Measurements from ENCODE around the gene TGM3.
"Not testable (repeated sequence)": the region's sequence is repeated elsewhere in the genome, so short reads cannot be mapped to it uniquely, and the experiment has no call there.

The TGM3 gene, protein sequence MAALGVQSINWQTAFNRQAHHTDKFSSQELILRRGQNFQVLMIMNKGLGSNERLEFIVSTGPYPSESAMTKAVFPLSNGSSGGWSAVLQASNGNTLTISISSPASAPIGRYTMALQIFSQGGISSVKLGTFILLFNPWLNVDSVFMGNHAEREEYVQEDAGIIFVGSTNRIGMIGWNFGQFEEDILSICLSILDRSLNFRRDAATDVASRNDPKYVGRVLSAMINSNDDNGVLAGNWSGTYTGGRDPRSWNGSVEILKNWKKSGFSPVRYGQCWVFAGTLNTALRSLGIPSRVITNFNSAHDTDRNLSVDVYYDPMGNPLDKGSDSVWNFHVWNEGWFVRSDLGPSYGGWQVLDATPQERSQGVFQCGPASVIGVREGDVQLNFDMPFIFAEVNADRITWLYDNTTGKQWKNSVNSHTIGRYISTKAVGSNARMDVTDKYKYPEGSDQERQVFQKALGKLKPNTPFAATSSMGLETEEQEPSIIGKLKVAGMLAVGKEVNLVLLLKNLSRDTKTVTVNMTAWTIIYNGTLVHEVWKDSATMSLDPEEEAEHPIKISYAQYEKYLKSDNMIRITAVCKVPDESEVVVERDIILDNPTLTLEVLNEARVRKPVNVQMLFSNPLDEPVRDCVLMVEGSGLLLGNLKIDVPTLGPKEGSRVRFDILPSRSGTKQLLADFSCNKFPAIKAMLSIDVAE

DNA sequence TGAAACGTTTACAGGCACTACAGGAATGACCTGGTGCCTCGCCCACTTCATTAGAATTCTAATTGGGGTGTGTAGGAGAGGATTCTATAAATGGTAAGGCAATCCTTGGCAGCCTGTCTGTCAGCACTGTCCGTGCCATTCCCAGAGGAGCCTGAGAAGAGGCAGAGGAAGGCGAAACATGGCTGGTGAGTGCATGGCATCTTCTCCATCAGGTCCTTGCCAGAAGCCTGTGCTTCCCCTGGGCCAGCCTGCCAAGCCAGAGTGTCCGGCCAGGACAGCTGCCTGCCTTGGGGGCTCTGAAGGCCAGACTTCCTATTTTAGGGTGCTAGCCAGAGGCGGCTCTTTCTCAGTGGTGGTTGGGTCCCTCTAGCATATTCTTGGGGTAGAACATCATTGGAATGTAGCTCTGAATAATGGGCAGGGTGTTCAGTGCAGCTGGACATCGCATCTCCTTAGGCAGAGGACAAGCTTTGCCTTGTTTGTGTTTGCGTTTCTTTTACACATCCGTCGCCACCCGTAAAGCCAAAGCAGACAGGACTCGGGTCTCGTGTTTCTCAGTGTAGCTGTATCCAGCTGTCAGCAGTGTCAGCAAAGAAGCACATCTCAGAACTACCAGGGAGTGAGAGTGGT is at the start of gene TGM3:
TGM3 (plus strand) TSS at position 116 of the 630 bp plus-strand sequence; CDS start at position 179, 63 bp downstream.
- DNase-seq (ENCODE audit: low read depth) = no peak
- H3K4me3 ChIP-seq (ENCODE audit: low read depth, low read length) = no peak within 1 kb of the TSS

DNA sequence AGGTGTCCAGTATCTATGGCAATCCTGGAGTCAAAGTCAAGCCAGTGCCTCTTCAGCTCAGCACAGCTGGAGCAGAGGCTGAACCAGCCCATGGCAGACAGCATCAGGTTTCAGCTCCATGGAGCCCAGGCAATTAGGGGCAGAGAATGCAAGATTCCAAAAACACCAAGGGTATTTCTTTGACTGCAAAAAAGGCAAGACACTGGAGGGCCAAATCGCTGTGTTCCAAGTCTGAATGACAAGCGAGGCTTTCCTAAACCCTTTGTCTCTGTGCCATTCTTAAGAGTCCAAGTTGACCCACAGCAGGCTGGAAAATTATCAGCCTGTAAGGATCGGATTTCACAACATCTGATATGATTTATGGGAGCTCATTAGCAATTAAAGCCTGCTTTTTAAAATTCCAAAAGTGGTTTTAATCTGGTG is 49.7 kb upstream of the TGM3 start:
- no peak for DNase-seq (ENCODE audit: low read depth)
- no peak overlapping the region for H3K4me3 ChIP-seq (ENCODE audit: low read depth, low read length)

DNA sequence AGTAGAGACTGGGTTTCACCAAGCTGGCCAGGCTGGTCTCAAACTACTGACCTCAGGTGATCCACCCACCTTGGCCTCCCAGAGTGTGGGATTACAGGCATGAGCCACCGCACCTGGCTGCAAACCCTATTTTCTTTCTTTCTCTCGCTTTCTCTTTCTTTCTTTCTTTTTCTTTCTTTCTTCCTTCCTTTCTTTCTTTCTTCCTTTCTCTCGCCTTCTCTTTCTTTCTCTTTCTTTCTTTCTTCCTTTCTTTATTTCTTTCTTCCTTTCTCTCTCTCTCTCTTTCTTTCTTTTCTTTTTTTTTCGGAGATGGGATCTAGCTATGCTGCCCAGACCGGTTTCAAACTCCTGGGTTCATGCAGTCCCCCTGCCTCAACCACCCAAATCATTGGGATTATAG is 47.0 kb upstream of the TGM3 start:
- H3K4me3 ChIP-seq (ENCODE audit: low read depth, low read length) = no peak overlapping the region
- DNase-seq (ENCODE audit: low read depth) = no peak

DNA sequence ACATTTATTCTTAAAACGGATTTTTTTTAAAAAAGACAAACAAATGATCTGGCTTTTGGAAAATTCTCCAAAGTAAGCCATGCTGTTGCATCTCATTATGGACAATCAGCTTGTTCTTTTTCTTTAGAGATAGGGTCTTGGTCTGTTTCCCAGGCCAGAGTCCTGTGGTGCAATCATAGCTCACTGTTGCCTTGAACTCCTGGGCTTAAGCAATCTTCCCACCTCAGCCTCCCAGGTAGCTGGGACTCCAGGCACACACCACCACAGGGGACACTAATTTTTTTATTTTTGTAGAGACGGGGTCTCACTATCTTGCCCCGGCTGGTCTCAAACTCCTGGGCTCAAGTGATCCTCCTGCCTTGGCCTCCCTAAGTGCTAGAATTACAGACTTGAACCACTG is 45.9 kb upstream of the TGM3 start:
- DNase-seq (ENCODE audit: low read depth) = no peak
- H3K4me3 ChIP-seq (ENCODE audit: low read depth, low read length) = no peak overlapping the region

DNA sequence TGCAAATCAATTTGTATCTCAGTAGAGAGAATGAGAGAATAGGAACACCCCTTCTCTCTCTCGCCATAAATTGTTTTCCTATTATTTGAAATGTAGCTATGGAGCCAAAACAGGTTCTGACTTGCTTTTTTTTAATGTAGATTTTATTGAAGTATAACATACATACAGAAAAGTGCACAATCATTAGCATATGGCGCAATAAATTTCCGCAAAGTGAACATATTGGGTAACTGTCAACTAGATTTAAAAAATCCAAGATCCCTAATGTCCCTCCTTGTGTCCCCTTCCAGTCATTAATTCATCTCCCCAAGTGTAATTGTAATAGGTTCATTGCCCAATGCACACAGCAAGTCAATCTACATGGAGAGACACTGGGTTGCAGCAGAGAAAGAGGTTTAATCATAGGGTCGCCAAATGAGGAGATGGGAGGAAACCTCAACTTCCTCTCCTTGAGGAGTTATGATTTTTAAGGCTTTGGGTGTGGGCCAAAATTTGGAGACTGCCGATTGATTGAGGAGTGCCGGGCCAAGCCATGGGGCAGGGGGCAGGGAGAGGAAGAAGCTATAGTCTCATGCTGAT is 43.3 kb upstream of the TGM3 start:
- DNase-seq (ENCODE audit: low read depth) = no peak
- no peak overlapping the region for H3K4me3 ChIP-seq (ENCODE audit: low read depth, low read length)

DNA sequence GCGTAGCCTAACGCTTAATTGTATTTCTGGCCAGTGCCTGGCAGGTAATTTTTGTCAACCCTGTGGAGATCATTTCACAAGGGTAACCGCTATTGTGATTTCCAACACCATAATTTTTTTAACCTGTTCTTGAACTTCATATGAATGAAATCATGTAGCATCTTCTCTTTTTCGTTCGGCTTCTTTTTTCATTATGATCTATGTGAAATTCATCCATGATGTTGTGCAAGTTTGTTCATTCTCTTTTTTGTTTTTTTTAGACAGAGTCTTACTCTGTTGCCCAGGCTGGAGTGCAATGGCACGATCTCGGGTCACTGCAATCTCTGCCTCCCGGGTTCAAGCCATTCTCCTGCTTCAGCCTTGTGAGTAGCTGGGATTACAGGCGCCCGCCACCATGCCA is 42.5 kb upstream of the TGM3 start:
- DNase-seq (ENCODE audit: low read depth) = no peak
- H3K4me3 ChIP-seq (ENCODE audit: low read depth, low read length) = no peak overlapping the region

DNA sequence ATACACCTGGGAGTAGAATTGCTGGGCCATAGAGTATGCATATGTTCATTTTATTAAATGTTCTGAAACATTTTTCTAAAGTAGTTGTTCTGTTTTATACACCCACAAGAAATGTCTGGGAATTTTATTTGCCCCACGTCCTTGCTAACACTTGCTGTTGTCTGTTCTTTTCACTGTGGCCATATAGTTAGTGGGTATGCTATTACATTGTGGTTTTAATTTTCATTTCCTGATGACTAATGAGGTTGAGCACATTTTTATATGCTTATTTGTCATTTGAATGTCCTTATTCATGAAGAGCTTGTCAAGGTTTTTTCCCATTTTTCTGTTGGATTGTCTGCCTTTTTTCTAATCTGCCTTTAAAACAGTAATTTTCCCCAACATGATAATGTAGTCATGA is 41.5 kb upstream of the TGM3 start:
- no peak overlapping the region for H3K4me3 ChIP-seq (ENCODE audit: low read depth, low read length)
- no peak for DNase-seq (ENCODE audit: low read depth)

DNA sequence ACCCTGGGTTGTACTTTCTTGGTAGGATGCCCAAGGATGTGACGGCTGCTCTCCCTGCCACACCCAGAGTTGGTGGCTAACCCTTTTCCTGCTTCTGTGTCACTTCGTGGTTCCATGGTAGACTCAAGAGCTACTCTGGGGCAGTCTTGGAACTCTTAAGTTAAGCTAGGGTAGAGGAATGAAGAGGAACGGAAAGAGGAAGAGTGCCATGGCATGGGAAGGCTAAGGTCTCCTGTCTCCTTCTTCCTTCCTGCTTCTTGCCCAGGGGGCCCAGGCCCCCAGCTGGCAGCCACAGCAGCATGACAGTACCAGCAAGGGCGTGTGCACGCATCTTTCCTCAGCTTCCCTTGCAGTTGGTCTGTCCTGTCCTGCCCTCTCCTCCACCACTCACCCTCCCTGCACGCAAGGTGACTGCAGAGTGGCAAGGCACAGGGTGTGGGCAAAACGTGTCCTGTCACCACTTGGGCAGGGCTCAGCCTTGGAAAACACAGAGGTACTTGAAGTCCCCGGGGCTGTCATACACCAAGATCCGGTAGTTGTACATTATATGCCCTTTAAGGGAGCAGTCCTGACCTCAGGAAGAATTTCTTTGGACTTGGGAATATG is 39.8 kb upstream of the TGM3 start:
- DNase-seq (ENCODE audit: low read depth) = no peak
- H3K4me3 ChIP-seq (ENCODE audit: low read depth, low read length) = no peak overlapping the region

DNA sequence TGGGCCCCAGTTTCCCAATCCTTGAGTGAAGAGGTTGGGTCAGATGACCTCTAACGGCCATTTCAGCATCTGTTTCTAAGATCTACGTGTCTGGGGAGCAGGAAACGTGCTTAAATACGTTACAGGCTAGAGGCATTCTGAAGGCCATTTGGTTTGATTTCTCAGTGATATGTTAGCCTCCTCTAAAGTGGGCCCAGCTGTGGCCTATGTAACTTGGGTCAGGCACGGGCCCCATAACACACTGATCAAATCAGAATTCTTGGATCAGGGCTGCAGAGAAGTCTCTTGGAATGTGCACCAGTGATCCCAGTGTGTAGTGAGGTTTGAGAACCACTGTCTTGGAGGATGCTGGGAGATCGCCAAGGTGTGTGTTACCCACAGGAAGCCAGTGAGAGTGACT is 36.1 kb upstream of the TGM3 start:
- H3K4me3 ChIP-seq (ENCODE audit: low read depth, low read length) = no peak overlapping the region
- no peak for DNase-seq (ENCODE audit: low read depth)

DNA sequence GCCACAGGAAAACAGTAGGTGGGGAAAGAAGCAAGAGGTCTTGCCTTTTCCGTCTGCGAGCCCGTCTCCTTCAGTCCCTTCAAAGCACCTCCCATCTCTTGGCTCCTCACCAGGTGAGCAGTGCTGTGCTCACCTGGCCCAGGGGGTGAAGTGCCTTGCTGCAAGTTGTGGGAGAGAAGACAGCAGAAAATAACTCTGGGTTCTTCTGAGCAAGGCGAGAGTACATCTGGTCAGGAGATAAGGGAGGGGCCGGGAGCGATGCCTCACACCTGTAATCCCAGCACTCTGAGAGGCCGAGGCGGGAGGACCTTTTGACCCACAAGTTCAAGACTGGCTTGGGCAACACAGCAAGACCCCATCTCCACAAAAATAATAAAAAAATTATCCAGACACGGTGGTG is 35.6 kb upstream of the TGM3 start:
- no peak overlapping the region for H3K4me3 ChIP-seq (ENCODE audit: low read depth, low read length)
- no peak for DNase-seq (ENCODE audit: low read depth)

DNA sequence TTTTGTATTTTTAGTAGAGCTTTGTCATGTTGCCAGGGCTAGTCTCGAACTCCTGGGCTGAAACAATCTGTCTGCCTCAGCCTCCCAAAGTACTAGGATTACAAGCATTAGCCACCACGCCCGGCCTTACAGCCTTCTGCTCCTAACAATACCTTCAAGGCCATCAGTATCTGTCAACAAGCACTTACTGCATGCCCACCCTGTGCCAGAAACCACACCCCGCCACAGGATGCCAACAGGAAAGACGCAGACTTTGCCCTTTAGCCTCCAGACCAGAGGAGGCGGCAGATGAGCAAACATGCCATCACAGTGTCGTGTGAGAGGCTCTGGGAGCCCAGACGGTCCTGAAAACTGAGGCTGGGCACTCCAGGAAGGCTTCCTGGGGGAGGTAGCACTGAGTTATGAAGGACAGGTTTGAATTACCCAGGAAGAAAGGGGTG is 34.7 kb upstream of the TGM3 start:
- no peak for DNase-seq (ENCODE audit: low read depth)
- H3K4me3 ChIP-seq (ENCODE audit: low read depth, low read length) = no peak overlapping the region

DNA sequence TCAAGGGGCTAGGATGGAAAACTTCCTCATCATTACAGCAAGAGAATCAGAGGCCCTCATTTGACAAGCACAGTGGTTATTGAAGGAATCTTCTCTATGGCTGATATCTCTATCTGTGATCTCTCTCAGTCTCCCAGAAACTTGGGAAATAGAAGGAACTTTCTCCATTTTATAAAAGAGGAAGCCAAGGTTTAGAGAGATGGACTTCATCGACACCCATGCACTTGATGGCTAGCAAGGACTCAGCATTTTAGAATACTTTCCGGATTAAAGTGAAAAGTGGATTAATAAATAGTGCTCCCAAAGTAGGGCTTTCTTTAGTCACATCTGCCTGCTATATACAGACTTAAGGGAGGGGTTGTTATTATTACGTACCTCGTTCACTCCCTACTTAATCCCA is 34.2 kb upstream of the TGM3 start:
- no peak for DNase-seq (ENCODE audit: low read depth)
- H3K4me3 ChIP-seq (ENCODE audit: low read depth, low read length) = no peak overlapping the region

DNA sequence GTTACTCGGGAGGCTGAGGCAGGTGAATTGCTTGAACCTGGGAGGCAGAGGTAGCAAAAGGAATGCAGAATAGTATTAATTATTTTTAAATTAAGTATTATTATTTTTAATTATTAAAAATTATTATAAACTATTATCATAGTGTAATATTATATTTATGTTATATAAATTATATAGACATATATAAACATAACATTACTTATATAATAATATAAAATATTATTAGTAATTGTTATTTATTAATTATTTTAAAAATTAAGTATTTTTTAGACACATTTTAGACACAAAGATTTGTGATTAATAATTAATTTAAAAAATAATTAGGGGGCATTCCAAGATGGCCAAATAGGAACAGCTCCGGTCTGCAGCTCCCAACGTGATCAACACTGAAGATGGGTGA is 31.7 kb upstream of the TGM3 start:
- H3K4me3 ChIP-seq (ENCODE audit: low read depth, low read length) = no peak overlapping the region
- no peak for DNase-seq (ENCODE audit: low read depth)

DNA sequence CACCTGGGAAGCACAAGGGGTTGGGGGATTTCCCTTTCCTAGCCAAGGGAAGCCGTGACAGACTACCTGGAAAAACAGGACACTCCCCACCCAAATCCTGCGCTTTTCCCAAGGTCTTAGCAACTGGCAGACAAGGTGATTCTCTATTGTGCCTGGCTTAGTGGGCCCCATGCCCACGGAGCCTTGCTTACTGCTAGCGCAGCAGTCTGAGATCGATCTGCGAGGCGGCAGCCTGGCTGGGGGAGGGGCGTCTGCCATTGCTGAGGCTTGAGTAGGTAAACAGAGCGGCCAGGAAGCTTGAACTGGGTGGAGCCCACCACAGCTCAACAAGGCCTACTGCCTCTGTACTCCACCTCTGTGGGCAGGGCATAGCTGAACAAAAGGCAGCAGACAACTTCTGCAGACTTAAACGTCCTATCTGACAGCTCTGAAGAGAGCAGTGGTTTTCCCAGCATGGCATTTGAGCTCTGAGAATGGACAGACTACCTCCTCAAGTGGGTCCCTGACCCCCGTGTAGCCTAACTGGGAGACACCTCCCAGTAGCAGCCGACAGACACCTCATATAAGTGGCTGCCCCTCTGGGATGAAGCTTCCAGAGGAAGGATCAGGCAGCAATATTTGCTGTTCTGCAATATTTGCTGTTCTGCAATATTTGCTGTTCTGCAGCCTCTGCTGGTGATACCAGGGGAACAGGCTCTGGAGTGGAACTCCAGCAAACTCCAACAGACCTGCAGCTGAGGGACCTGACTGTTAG is 31.0 kb upstream of the TGM3 start:
- not testable (repeated sequence) for H3K4me3 ChIP-seq (ENCODE audit: low read depth, low read length); DNase-seq (ENCODE audit: low read depth)

DNA sequence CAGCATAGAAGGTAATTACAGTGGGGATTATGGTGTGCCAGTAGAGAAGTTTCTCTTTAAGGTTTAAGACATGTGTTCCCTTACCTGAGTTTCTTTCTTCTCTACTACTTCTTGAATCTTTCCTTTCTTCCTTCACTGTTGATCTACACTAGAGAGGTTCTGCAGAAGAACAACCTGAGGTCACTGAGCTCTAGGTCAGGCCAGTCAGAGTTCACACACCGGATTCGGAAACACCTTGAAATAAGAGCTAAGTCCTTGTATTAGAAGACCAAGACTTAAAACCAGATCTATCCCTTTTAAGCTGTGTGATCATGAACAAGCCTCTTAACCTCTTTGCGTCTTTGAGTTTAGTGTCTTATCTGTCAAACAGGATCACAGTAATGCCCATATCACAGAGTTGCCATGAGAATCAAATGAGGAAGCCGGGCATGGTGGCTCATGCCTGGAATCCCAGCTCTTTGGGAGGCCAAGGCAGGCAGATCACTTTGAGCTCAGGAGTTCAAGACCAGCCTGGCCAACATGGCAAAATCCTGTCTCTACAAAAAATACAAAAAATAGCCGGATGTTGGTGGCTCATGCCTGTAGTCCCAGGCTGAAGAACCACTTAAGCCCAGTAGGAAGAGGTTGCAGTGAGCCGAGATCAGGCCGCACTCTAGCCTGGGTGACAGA is 22.0 kb upstream of the TGM3 start:
- H3K4me3 ChIP-seq (ENCODE audit: low read depth, low read length) = no peak overlapping the region
- DNase-seq (ENCODE audit: low read depth) = no peak

DNA sequence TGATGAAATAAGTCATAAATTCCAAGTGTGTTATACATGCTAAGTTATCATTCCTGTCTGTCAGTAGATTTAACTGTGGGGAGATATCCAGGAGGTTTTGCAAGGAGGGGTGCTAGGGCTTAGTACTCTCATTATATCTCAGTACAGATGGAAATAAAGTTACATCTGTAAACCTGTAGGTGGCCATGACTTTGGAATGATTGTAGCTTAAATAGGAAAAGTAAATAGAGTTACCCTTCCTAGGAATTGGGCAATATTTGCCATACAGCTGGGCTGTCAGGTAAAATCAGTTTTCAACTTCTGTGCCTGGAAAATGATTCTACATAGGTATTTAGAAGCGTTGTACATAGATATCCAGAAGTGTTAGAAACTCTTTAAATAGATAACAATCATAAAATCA is 19.8 kb upstream of the TGM3 start:
- H3K4me3 ChIP-seq (ENCODE audit: low read depth, low read length) = no peak overlapping the region
- no peak for DNase-seq (ENCODE audit: low read depth)

DNA sequence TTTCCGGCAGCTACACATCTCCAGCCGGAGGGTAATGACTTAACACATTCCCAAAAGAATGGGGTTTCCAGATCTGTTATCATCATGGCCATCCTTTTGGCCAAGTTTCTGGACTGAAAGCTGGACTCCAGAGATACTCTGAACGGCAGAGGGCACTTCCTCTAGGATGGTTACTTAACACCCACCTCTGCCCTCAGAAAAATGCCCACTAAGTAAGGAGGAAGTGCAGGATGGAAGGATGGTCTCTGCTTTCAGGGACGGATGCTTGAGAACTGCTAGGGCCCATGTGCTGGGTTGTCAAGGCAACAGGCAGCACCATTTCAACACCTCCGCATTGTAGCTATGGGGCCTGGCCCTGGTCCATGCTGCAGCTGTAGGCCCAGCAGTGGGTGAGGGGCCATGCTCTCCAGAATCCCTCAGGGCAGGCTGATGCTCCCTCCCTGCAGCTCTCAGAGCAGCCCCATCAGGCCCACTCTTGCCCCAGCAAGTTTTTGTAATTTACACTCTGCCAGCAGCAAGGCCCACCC is 16.5 kb upstream of the TGM3 start:
- no peak overlapping the region for H3K4me3 ChIP-seq (ENCODE audit: low read depth, low read length)
- no peak for DNase-seq (ENCODE audit: low read depth)

DNA sequence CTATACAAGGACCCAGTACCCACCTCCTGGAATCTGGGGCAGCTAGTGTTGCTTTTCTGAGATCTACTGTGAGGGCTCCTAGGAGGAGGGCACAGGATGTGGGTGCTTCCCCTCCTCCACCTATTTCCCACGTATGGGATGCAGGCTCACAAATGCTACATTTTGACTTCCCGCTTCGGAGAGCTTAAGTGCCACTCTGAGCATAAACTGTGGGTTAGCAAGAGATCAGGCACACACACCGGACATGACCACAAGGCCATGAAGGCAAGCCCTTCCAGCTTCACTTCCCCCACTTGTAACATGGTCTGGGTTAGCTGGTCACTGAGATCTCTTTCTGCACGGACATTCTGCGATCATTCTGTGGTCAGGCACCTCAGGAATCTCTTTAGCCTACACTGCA is 15.7 kb upstream of the TGM3 start:
- no peak overlapping the region for H3K4me3 ChIP-seq (ENCODE audit: low read depth, low read length)
- no peak for DNase-seq (ENCODE audit: low read depth)
